ENCODE measurements around the gene CFAP97D2. TPM values are rescaled to one million over a fixed set of nuclear protein-coding genes. Genes with fewer than 3 reads are reported as not detected.
"Not testable (repeated sequence)": the region's sequence is repeated elsewhere in the genome, so short reads cannot be mapped to it uniquely, and the experiment has no call there.

Gene CFAP97D2
- total RNA-seq, 8 experiments from 2014 or later: 0.73 to 3.4 (median 0.95) TPM; not detected in 5

DNA sequence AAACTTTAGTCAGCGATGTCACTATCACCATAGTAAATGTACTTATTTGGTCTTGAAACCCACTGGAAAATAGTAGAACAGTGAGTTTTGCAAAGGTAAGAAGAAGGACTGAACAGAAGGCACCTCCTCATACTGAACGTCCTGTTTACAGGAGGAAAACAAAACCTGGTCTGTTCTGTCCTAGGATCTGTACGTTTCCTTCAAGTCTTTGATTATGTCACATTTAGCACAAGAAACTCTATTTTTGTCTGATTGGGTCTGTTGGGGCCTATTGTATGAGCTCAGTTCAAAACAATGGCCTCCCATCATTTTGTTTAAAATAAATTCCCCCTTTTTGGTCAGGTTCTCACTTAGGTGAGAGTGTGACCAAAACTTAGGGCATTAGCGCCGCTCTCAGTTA is 11.2 kb upstream of the CFAP97D2 start:
- Histone ChIP-seq H3K4me3 (no peak overlapping the region), H3K27ac (no peak overlapping the region), H3K4me1 (replicated peaks in 1 of 2) (no peaks in the 10 kb centered on the region)
- ATAC-seq (replicated peaks in 6 of 8): no peak
- WGBS, 10 experiments: 83 to 100% (median 94%) methylated on average over 2 to 5 of the region's 5 CpGs
- in situ Hi-C loops (cut with MboI; ENCODE audit: low pct_unique_long_range_greater_than_20kb in 2 of 9, low sequenced_read_pairs in 9 of 9, unreplicated experiment in 9 of 9): no loop called here

DNA sequence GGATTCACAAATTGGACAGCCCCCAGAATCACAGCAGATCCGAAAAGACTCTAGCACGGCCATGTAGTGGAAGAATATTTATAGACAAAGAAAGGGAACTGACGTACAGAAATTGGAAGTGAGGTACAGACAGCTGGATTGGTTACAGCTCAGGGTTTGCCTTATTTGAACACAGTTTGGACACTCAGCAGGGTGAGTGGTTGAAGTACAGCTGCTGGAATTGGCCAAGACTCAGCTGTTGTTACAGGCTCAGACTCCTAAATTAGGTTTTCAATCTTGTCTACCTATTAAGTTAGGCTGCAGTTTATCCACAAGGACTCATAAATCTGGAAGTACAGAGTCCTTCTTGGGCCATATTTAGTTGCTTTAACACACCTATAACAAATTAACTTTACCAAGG is 5.8 kb upstream of the CFAP97D2 start:
- 57 to 100% (median 88%) methylated on average over 1 to 3 of the region's 3 CpGs; no CpG with 5 or more reads in 2 of the 10 experiments for whole genome bisulfite sequencing, 10 experiments
- H3K4me3 ChIP-seq: no peak overlapping the region
- H3K27ac ChIP-seq: no peak overlapping the region
- no peaks in the 10 kb centered on the region for H3K4me1 ChIP-seq (replicated peaks in 1 of 2)
- peak in 2 of 8 experiments; percentile 58 to 59 for ATAC-seq (replicated peaks in 6 of 8)
- in situ Hi-C loops (cut with MboI; ENCODE audit: low pct_unique_long_range_greater_than_20kb in 2 of 9, low sequenced_read_pairs in 9 of 9, unreplicated experiment in 9 of 9): no loop called here

DNA sequence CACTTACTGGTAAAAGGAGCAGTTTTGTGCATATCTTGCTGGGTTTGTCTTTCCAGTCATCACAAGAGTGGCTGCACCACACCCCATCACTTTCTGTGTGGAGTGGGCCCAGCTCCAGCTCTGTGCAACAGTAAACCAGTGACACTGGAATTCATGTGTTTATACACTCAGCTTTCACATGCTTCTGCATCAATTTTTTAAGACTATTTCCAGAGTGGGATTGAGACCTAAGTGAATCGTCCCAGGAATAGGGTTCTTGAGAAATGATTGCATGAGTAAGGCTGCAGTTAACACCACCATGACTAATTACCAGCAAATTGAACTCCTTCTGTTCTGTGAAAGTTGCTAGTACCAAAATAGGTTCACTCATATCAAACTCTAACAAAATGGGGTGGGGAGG is 5.3 kb upstream of the CFAP97D2 start:
- Histone ChIP-seq H3K4me3 (no peak overlapping the region), H3K4me1 (replicated peaks in 1 of 2) (peaks cover under 1 to 4% of the 10 kb centered on the region in 2 donors), H3K27ac (no peak overlapping the region)
- WGBS, 10 experiments: 0 to 100% methylated on average over 1 of the region's 1 CpG; no CpG with 5 or more reads in 8 of the 10 experiments
- in situ Hi-C loops (cut with MboI; ENCODE audit: low pct_unique_long_range_greater_than_20kb in 2 of 9, low sequenced_read_pairs in 9 of 9, unreplicated experiment in 9 of 9): no loop called here
- ATAC-seq (replicated peaks in 6 of 8): peak in 2 of 8 experiments; percentile 97

DNA sequence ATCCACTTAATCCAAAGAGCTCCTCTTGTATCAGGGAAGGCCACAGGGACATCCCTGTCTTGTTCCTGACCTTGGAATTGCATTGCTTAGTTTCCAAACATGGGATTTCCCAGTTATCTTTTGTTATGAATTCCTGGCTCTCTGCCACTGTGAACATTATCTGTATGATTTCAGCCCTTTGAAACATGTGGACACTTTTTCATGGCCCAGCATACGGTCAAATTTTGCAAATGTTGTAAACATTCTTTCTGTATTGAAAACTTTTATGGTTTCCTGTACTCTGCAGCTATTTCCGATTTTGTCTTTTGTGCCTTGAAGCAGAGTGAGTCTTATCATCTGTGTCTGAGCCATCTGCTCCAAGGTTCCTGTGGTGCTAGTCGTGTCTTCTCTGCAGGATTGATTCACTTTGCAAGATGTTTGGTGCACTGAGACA is 4.5 kb upstream of the CFAP97D2 start:
- Histone ChIP-seq H3K4me1 (replicated peaks in 1 of 2) (peaks cover 7 to 11% of the 10 kb centered on the region in 2 donors), H3K4me3 (no peak overlapping the region), H3K27ac (no peak overlapping the region)
- in situ Hi-C loops (cut with MboI; ENCODE audit: low pct_unique_long_range_greater_than_20kb in 2 of 9, low sequenced_read_pairs in 9 of 9, unreplicated experiment in 9 of 9): no loop called here
- WGBS, 10 experiments: 32 to 100% (median 56%) methylated on average over 1 to 3 of the region's 3 CpGs; no CpG with 5 or more reads in 1 of the 10 experiments
- no peak for ATAC-seq (replicated peaks in 6 of 8)

DNA sequence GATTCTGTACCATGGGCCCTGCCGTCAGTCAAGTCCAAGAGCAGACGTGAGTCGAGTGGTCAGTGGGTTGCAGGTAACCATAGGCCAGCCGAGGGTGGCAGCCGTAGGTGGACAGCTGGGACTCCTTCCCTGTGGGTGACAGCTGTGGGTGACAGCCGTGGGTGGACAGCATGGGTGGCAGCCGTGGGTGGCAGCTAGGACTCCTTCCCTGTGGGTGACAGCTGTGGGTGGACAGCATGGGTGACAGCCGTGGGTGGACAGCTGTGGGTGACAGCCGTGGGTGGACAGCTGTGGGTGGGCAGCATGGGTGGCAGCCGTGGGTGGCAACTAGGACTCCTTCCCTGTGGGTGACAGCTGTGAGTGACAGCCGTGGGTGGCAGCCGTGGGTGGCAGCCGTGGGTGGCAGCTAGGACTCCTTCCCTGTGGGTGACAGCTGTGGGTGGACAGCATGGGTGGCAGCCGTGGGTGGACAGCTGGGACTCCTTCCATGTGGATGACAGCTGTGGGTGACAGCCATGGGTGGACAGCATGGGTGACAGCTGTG is 2.6 kb upstream of the CFAP97D2 start:
- ATAC-seq (replicated peaks in 6 of 8); H3K27ac ChIP-seq; in situ Hi-C loops (cut with MboI; ENCODE audit: low pct_unique_long_range_greater_than_20kb in 2 of 9, low sequenced_read_pairs in 9 of 9, unreplicated experiment in 9 of 9); H3K4me3 ChIP-seq: not testable (repeated sequence)
- WGBS, 10 experiments: 75 to 79% methylated on average over 4 of the region's 14 CpGs; no CpG with 5 or more reads in 8 of the 10 experiments
- peaks cover 7 to 11% of the 10 kb centered on the region in 2 donors for H3K4me1 ChIP-seq (replicated peaks in 1 of 2)

DNA sequence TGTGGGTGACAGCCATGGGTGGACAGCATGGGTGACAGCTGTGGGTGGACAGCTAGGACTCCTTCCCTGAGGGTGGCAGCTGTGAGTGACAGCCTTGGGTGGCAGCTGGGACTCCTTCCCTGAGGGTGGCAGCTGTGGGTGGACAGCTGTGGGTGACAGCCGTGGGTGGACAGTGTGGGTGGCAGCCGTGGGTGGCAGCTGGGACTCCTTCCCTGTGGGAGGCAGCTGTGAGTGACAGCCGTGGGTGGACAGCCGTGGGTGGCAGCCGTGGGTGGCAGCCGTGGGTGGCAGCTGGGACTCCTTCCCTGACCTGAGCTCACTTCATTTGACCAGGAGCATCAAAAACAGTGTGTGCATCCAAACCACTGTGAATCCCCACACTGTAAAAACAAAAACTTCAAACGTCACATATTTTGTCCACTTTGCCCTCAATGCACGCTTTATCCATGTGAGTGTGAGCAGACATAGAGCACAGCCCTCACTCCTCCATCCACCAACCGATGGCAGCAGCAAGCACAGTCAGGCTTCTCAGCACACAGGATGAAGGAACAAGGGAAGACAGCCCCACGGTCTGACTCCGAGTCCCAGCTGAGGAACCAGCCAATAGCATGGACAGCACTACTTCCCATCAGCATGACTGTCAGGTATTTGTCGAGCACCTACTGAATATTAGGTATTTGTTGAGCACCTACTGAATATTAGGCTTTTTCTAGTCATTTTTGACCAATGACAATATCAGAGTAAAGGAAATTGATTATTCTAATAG is 1.6 kb upstream of the CFAP97D2 start:
- Histone ChIP-seq H3K27ac (no peak overlapping the region), H3K4me3 (no peak overlapping the region), H3K4me1 (replicated peaks in 1 of 2) (peaks cover 7 to 11% of the 10 kb centered on the region in 2 donors)
- ATAC-seq (replicated peaks in 6 of 8): no peak
- in situ Hi-C loops (cut with MboI; ENCODE audit: low pct_unique_long_range_greater_than_20kb in 2 of 9, low sequenced_read_pairs in 9 of 9, unreplicated experiment in 9 of 9): no loop called here
- WGBS, 10 experiments: 3 to 87% (median 67%) methylated on average over 1 to 5 of the region's 12 CpGs; no CpG with 5 or more reads in 1 of the 10 experiments

DNA sequence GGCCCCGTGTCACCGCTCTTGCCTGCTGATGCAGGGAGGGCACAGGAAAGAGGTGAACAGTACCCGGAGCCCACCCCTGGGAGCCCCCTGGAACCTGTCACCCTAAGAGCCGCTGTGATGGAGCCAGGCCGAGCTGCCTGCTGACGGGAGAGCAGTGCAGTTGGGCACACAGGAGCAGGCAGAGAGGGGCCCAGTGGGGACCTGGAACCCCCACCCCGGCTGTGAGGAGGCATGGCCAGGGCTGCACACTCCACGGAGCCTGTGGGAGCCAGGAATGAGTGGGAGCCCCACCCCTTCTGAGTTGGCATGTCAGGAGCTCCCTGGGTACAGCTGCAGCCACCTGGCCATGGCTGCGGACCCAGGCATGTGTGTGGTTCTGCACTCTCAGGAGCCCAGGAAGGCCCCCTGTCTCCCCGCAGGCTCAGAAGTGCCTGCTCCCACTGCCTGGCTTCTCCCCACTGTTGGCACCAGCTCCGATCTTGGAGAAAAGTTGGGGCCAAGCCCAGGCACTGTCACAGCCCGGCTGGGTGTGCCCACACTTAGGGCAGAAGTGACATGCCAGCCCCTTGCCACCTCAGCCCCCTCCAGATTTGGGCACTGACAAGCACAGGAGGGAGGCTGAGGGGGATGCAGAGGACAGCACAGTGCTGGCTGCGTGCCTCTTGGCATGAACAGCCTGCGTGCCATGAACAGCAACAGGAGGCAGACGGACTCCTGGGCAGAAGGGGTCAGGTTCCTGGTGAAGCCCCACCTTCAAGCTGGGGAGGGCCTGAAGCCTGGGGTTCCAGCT is 6.3 kb downstream of the CFAP97D2 start:
- ATAC-seq (replicated peaks in 6 of 8): no peak
- in situ Hi-C loops (cut with MboI; ENCODE audit: low pct_unique_long_range_greater_than_20kb in 2 of 9, low sequenced_read_pairs in 9 of 9, unreplicated experiment in 9 of 9): no loop called here
- 0 to 100% (median 87%) methylated on average over 1 to 4 of the region's 15 CpGs; no CpG with 5 or more reads in 6 of the 10 experiments for WGBS, 10 experiments
- Histone ChIP-seq H3K4me1 (replicated peaks in 1 of 2) (no peaks in the 10 kb centered on the region), H3K4me3 (no peak overlapping the region), H3K27ac (no peak overlapping the region)

DNA sequence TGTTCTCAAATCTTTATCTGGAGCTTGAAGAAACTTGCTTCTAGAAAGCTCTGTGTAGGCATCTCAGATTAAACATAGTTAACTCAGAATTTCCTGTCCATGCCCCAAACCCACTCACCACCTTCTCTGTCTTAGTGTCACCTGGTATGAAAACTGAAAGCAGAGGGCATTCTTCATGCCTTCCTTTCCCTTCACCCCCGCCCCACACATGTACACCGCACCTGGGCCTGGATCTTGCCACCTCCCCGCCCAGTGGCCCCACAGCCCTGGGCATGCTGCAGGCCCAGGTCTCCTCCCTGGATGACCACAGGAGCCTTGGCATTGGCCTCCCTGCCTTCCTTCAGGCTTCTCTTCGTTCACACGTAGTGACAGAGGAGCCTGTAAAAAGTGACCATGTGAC is 15.8 kb downstream of the CFAP97D2 start:
- in situ Hi-C loops (cut with MboI; ENCODE audit: low pct_unique_long_range_greater_than_20kb in 2 of 9, low sequenced_read_pairs in 9 of 9, unreplicated experiment in 9 of 9): no loop called here
- WGBS, 10 experiments: 100% methylated on average over 1 of the region's 5 CpGs; no CpG with 5 or more reads in 9 of the 10 experiments
- H3K4me3 ChIP-seq: no peak overlapping the region
- H3K4me1 ChIP-seq (replicated peaks in 1 of 2): no peaks in the 10 kb centered on the region
- H3K27ac ChIP-seq: no peak overlapping the region
- ATAC-seq (replicated peaks in 6 of 8): no peak

DNA sequence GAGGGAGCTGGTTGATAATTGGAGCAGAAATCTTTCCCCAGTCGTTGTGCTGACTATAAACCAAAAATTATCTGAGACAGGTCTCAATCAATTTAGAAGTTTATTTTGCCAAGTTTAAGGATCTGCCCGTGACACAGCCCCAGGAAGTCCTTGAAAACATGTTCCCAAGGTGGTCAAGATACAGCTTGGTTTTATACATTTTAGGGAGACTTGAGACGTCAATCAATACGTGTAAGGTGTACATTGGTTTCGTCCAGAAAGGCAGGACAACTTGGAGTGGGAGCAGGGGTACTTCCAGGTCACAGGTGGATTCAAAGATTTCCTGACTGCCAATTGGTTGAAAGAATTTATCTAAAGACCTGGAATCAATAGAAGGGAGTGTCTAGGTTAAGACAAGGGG is 17.6 kb downstream of the CFAP97D2 start:
- in situ Hi-C loops (cut with MboI; ENCODE audit: low pct_unique_long_range_greater_than_20kb in 2 of 9, low sequenced_read_pairs in 9 of 9, unreplicated experiment in 9 of 9): no loop called here
- H3K27ac ChIP-seq: no peak overlapping the region
- WGBS, 10 experiments: 0 to 93% (median 64%) methylated on average over 2 to 5 of the region's 5 CpGs; no CpG with 5 or more reads in 3 of the 10 experiments

DNA sequence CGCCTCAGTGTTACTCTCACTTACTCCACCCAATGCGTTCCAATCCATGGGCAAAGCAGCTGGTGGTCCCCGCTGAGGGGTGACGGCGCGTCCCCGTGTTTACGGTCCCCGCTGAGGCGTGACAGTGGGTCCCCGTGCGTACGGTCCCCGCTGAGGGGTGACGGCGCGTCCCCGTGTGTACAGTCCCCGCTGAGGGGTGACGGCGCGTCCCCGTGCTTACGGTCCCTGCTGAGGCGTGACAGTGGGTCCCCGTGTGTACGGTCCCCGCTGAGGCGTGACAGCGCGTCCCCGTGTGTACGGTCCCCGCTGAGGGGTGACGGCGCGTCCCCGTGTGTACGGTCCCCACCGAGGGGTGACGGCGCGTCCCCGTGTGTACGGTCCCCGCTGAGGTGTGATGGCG is 19.5 kb downstream of the CFAP97D2 start:
- WGBS, 10 experiments: 40 to 100% (median 85%) methylated on average over 1 to 18 of the region's 47 CpGs; no CpG with 5 or more reads in 5 of the 10 experiments

More for the DNA sequence above, 17.6 kb downstream of the CFAP97D2 start:
- Histone ChIP-seq H3K4me3 (no peak overlapping the region), H3K4me1 (replicated peaks in 1 of 2) (no peaks in the 10 kb centered on the region)
- ATAC-seq (replicated peaks in 6 of 8): no peak

DNA sequence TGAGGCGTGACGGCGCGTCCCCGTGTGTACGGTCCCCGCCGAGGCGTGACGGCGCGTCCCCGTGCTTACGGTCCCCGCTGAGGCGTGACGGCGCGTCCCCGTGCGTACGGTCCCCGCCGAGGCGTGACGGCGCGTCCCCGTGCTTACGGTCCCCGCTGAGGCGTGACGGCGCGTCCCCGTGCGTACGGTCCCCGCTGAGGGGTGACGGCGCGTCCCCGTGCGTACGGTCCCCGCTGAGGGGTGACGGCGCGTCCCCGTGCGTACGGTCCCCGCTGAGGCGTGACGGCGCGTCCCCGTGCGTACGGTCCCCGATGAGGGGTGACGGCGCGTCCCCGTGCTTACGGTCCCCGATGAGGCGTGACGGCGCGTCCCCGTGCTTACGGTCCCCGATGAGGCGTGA is 20.5 kb downstream of the CFAP97D2 start:
- no CpG with 5 or more reads among the region's 75 CpGs for WGBS, 10 experiments
- in situ Hi-C loops (cut with MboI; ENCODE audit: low pct_unique_long_range_greater_than_20kb in 2 of 9, low sequenced_read_pairs in 9 of 9, unreplicated experiment in 9 of 9); H3K4me3 ChIP-seq; ATAC-seq (replicated peaks in 6 of 8); H3K4me1 ChIP-seq (replicated peaks in 1 of 2); H3K27ac ChIP-seq: not testable (repeated sequence)

More for the DNA sequence above, 19.5 kb downstream of the CFAP97D2 start:
- Histone ChIP-seq H3K4me1 (replicated peaks in 1 of 2) (no peaks in the 10 kb centered on the region), H3K27ac (no peak overlapping the region), H3K4me3 (no peak overlapping the region)
- ATAC-seq (replicated peaks in 6 of 8): no peak
- in situ Hi-C loops (cut with MboI; ENCODE audit: low pct_unique_long_range_greater_than_20kb in 2 of 9, low sequenced_read_pairs in 9 of 9, unreplicated experiment in 9 of 9): no loop called here

DNA sequence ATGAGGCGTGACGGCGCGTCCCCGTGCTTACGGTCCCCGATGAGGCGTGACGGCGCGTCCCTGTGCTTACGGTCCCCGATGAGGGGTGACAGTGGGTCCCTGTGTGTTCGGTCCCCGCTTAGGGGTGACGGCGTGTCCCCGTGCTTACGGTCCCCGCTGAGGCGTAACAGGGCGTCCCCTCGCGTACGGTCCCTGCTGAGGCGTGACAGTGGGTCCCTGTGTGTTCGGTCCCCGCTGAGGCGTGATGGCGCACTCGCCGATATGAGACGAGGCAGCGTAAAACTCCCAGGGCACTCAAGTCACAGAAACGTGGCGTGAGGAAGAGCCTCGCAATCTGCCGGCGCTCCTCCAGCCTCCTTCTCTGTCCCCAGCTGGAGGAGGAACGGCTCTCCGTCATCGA is 20.9 kb downstream of the CFAP97D2 start:
- H3K4me1 ChIP-seq (replicated peaks in 1 of 2): no peaks in the 10 kb centered on the region
- H3K4me3 ChIP-seq: peak overlapping the region in 1 of 5 donors; percentile 11
- no peak overlapping the region for H3K27ac ChIP-seq
- in situ Hi-C loops (cut with MboI; ENCODE audit: low pct_unique_long_range_greater_than_20kb in 2 of 9, low sequenced_read_pairs in 9 of 9, unreplicated experiment in 9 of 9): no loop called here
- WGBS, 10 experiments: 47 to 80% methylated on average over 4 to 6 of the region's 42 CpGs; no CpG with 5 or more reads in 8 of the 10 experiments
- peak in 3 of 8 experiments; percentile 53 to 58 (median 54) for ATAC-seq (replicated peaks in 6 of 8)

DNA sequence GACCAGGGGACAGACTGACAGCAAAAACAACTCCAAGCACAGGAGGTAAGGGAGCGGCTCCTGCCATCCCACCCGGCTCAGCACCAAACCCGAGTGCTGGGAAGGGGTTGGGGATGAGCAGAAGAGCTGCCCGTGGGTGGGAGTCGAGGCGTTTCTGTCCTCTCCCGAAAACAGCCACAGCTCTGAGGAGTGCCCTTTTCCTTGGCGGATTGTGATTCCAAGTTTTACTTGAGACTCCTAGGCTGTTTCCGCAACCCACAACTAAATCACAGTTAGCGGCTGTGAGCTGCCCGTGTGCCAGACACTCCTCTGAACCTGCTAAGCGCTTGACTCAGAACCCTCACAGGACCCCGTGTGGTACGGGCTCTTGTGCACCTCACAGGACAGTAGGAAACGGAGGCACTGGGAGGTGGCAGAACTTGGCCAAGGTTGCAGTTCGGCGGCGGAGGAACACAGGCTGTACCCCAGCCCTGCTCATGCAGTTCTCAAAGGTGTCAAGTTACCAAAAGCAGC is 21.4 kb downstream of the CFAP97D2 start:
- 10 to 100% (median 70%) methylated on average over 2 to 9 of the region's 18 CpGs; no CpG with 5 or more reads in 5 of the 10 experiments for WGBS, 10 experiments
- Histone ChIP-seq H3K27ac (no peak overlapping the region), H3K4me3 (peak overlapping the region in 1 of 5 donors; percentile 11), H3K4me1 (replicated peaks in 1 of 2) (no peaks in the 10 kb centered on the region)
- in situ Hi-C loops (cut with MboI; ENCODE audit: low pct_unique_long_range_greater_than_20kb in 2 of 9, low sequenced_read_pairs in 9 of 9, unreplicated experiment in 9 of 9): no loop called here
- peak in 4 of 8 experiments; percentile 32 to 58 (median 50) for ATAC-seq (replicated peaks in 6 of 8)

Measured in motor neuron (in vitro differentiated cells).